Measurements from ENCODE around the gene ITPRID1.

Gene ITPRID1

DNA sequence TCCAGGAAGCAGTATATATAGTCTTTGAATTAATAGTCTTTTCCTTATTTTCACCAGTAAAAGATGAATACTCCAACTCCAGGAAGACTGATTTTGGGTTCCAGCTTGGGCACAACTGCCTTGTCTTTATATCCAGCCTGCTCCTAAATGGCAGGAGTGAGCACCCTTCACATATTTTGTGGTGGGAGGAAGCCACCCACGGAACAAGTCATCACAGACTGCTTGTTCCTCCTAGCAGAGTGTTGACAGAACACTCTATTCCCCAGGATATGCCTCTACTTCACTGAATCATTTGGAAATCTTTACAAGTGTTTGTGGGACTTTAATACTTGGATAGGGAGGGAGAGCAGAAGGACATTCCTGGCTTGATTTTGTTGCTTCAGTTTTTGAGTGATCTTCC, 31.7 kb downstream of the ITPRID1 start:
- TF ChIP-seq ZC3H10 (CRISPR knock-in tag; IDR thresholded peaks at IDR 0.05), result no peak
- TF ChIP-seq, protein P1, sequence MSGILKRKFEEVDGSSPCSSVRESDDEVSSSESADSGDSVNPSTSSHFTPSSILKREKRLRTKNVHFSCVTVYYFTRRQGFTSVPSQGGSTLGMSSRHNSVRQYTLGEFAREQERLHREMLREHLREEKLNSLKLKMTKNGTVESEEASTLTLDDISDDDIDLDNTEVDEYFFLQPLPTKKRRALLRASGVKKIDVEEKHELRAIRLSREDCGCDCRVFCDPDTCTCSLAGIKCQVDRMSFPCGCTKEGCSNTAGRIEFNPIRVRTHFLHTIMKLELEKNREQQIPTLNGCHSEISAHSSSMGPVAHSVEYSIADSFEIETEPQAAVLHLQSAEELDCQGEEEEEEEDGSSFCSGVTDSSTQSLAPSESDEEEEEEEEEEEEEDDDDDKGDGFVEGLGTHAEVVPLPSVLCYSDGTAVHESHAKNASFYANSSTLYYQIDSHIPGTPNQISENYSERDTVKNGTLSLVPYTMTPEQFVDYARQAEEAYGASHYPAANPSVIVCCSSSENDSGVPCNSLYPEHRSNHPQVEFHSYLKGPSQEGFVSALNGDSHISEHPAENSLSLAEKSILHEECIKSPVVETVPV (CRISPR knock-in tag; IDR thresholded peaks at IDR 0.05), result no peak
- TF ChIP-seq TCF4 (CRISPR knock-in tag; IDR thresholded peaks at IDR 0.05; ENCODE audit: borderline replicate concordance), result no peak
- TF ChIP-seq, protein P2, sequence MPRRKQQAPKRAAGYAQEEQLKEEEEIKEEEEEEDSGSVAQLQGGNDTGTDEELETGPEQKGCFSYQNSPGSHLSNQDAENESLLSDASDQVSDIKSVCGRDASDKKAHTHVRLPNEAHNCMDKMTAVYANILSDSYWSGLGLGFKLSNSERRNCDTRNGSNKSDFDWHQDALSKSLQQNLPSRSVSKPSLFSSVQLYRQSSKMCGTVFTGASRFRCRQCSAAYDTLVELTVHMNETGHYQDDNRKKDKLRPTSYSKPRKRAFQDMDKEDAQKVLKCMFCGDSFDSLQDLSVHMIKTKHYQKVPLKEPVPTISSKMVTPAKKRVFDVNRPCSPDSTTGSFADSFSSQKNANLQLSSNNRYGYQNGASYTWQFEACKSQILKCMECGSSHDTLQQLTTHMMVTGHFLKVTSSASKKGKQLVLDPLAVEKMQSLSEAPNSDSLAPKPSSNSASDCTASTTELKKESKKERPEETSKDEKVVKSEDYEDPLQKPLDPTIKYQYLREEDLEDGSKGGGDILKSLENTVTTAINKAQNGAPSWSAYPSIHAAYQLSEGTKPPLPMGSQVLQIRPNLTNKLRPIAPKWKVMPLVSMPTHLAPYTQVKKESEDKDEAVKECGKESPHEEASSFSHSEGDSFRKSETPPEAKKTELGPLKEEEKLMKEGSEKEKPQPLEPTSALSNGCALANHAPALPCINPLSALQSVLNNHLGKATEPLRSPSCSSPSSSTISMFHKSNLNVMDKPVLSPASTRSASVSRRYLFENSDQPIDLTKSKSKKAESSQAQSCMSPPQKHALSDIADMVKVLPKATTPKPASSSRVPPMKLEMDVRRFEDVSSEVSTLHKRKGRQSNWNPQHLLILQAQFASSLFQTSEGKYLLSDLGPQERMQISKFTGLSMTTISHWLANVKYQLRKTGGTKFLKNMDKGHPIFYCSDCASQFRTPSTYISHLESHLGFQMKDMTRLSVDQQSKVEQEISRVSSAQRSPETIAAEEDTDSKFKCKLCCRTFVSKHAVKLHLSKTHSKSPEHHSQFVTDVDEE (CRISPR knock-in tag; IDR thresholded peaks at IDR 0.05), result no peak
- no peak for TF ChIP-seq PPARA (CRISPR knock-in tag; IDR thresholded peaks at IDR 0.05; ENCODE audit: borderline replicate concordance)
- TF ChIP-seq ZFP30 (CRISPR knock-in tag; IDR thresholded peaks at IDR 0.05), result no peak
- no peak for TF ChIP-seq ZNF70 (CRISPR knock-in tag; IDR thresholded peaks at IDR 0.05)
- TF ChIP-seq RARB (CRISPR knock-in tag; IDR thresholded peaks at IDR 0.05), result no peak
- no peak for TF ChIP-seq ISL1 (CRISPR knock-in tag; IDR thresholded peaks at IDR 0.05)
- TF ChIP-seq GLIS3 (CRISPR knock-in tag; IDR thresholded peaks at IDR 0.05), result no peak
- no peak for TF ChIP-seq OSR1 (CRISPR knock-in tag; IDR thresholded peaks at IDR 0.05)
- TF ChIP-seq TOX (CRISPR knock-in tag; IDR thresholded peaks at IDR 0.05; ENCODE audit: borderline replicate concordance), result no peak
- TF ChIP-seq ESRRG (CRISPR knock-in tag; IDR thresholded peaks at IDR 0.05), result no peak
- TF ChIP-seq, protein P3, sequence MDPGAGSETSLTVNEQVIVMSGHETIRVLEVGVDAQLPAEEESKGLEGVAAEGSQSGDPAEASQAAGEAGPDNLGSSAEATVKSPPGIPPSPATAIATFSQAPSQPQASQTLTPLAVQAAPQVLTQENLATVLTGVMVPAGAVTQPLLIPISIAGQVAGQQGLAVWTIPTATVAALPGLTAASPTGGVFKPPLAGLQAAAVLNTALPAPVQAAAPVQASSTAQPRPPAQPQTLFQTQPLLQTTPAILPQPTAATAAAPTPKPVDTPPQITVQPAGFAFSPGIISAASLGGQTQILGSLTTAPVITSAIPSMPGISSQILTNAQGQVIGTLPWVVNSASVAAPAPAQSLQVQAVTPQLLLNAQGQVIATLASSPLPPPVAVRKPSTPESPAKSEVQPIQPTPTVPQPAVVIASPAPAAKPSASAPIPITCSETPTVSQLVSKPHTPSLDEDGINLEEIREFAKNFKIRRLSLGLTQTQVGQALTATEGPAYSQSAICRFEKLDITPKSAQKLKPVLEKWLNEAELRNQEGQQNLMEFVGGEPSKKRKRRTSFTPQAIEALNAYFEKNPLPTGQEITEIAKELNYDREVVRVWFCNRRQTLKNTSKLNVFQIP (CRISPR knock-in tag; IDR thresholded peaks at IDR 0.05; ENCODE audit: borderline replicate concordance, low read depth), result no peak
- TF ChIP-seq, protein P4, sequence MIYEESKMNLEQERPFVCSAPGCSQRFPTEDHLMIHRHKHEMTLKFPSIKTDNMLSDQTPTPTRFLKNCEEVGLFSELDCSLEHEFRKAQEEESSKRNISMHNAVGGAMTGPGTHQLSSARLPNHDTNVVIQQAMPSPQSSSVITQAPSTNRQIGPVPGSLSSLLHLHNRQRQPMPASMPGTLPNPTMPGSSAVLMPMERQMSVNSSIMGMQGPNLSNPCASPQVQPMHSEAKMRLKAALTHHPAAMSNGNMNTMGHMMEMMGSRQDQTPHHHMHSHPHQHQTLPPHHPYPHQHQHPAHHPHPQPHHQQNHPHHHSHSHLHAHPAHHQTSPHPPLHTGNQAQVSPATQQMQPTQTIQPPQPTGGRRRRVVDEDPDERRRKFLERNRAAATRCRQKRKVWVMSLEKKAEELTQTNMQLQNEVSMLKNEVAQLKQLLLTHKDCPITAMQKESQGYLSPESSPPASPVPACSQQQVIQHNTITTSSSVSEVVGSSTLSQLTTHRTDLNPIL (CRISPR knock-in tag; IDR thresholded peaks at IDR 0.05; ENCODE audit: low read depth), result no peak
- TF ChIP-seq SNAI2 (CRISPR knock-in tag; IDR thresholded peaks at IDR 0.05), result no peak
- TF ChIP-seq, protein P5, sequence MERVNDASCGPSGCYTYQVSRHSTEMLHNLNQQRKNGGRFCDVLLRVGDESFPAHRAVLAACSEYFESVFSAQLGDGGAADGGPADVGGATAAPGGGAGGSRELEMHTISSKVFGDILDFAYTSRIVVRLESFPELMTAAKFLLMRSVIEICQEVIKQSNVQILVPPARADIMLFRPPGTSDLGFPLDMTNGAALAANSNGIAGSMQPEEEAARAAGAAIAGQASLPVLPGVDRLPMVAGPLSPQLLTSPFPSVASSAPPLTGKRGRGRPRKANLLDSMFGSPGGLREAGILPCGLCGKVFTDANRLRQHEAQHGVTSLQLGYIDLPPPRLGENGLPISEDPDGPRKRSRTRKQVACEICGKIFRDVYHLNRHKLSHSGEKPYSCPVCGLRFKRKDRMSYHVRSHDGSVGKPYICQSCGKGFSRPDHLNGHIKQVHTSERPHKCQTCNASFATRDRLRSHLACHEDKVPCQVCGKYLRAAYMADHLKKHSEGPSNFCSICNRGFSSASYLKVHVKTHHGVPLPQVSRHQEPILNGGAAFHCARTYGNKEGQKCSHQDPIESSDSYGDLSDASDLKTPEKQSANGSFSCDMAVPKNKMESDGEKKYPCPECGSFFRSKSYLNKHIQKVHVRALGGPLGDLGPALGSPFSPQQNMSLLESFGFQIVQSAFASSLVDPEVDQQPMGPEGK (CRISPR knock-in tag; IDR thresholded peaks at IDR 0.05; ENCODE audit: borderline replicate concordance), result no peak
- no peak for ATAC-seq

DNA sequence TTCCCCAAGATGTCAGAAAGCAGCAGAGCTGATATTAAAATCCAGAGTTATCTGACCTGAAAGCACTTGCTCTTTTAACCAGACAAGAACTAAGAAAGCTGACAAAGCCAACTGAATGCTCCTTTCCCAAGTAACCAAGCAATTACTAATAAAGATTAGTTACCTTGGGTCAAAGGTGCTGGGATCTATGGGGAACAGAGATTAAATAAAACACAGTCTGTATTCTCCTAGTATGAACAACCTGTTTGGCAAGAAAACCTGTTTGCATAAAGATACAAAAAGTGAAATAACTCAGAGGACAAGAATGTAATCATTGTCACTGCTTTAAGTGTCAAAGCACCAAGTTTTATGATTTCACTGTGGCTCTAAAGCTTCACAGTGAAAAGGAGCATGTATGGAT, 35.7 kb downstream of the ITPRID1 start:
- TF ChIP-seq ISL1 (CRISPR knock-in tag; IDR thresholded peaks at IDR 0.05), result no peak
- no peak for TF ChIP-seq ZNF8 (CRISPR knock-in tag; IDR thresholded peaks at IDR 0.05)
- no peak for TF ChIP-seq CSDC2 (CRISPR knock-in tag; IDR thresholded peaks at IDR 0.05)
- no peak for TF ChIP-seq PPARA (CRISPR knock-in tag; IDR thresholded peaks at IDR 0.05; ENCODE audit: borderline replicate concordance)
- no peak for TF ChIP-seq ZNF70 (CRISPR knock-in tag; IDR thresholded peaks at IDR 0.05)
- no peak for TF ChIP-seq ZFP3 (CRISPR knock-in tag; IDR thresholded peaks at IDR 0.05)
- no peak for ATAC-seq

DNA sequence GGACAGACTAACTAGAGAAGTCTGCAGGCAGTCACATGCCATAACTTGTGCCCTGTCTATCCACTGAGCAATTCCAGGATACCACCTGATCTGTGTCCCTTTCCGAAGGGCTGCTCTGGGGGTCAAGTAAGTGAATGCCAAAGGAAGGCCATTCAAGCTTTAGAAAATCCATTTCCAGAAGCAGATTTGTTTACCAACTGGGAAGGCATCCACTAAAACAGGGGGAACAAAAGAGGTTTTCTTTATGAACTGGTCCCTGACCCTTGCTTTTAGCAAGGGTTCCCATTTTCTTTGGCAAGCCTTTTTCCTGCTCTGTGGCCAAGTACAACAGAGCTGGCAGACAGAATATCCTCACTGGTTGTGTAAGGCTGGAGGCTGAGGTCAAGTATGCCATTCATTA, 36.5 kb downstream of the ITPRID1 start:
- no peak for ATAC-seq
- TF ChIP-seq, protein P4 (CRISPR knock-in tag; IDR thresholded peaks at IDR 0.05; ENCODE audit: low read depth), result no peak
- TF ChIP-seq RARB (CRISPR knock-in tag; IDR thresholded peaks at IDR 0.05) (no peak), PPARA (CRISPR knock-in tag; IDR thresholded peaks at IDR 0.05; ENCODE audit: borderline replicate concordance) (no peak), ISL1 (CRISPR knock-in tag; IDR thresholded peaks at IDR 0.05) (no peak), ZFP3 (CRISPR knock-in tag; IDR thresholded peaks at IDR 0.05) (no peak), TCF4 (CRISPR knock-in tag; IDR thresholded peaks at IDR 0.05; ENCODE audit: borderline replicate concordance) (no peak), ZFP30 (CRISPR knock-in tag; IDR thresholded peaks at IDR 0.05) (no peak), ZNF70 (CRISPR knock-in tag; IDR thresholded peaks at IDR 0.05) (no peak), GLIS3 (CRISPR knock-in tag; IDR thresholded peaks at IDR 0.05) (no peak), OSR1 (CRISPR knock-in tag; IDR thresholded peaks at IDR 0.05) (no peak), BACH2 (CRISPR knock-in tag; IDR thresholded peaks at IDR 0.05; ENCODE audit: borderline replicate concordance) (no peak), ZC3H10 (CRISPR knock-in tag; IDR thresholded peaks at IDR 0.05) (no peak)
- TF ChIP-seq, protein P3 (CRISPR knock-in tag; IDR thresholded peaks at IDR 0.05; ENCODE audit: borderline replicate concordance, low read depth), result no peak
- TF ChIP-seq, protein P1 (CRISPR knock-in tag; IDR thresholded peaks at IDR 0.05), result no peak
